HepG2 (cell line): Measurements from ENCODE around the gene IL1B. TPM values are rescaled to one million over a fixed set of nuclear protein-coding genes. Genes with fewer than 3 reads are reported as not detected.

ENCODE experiments used
- ATAC-seq: fragments of 200-7000 bp; cut with Tn5 transposase; 3 replicates; pipeline ENCODE4 v1.9.1; 2020; ENCODE audit warnings: mild to moderate bottlenecking, moderate library complexity
- BruUV-seq: library from RNA; stranded (reverse); fragments of 400-500 nt; replicated peaks from 2 replicates; lab custom pipeline; 2021; lab: Mats Ljungman, UMichigan
- CTCF ChIA-PET: fragments of 300-600 bp; formaldehyde crosslinking; extraction: SDS; loops from one replicate; lab custom pipeline; 2021; ENCODE audit warnings: low total read pairs, inconsistent platforms, low intra/inter-chr PET ratio; lab: Yijun Ruan, JAX
- POLR2A ChIA-PET: fragments of 350-600 bp; sonication (Branson Sonifier 250); formaldehyde crosslinking; loops from one replicate; lab custom pipeline; 2020; ENCODE audit warnings: antibody characterized with exemption, inconsistent platforms; lab: Yijun Ruan, JAX
- DNase-seq: peaks from one replicate; pipeline ENCODE4 v3.0.0-alpha.2; 2015; ENCODE audit warnings: low spot score
- FAIRE-seq: peaks from 3 replicates; lab custom pipeline; 2011; peaks lifted over from hg19 to GRCh38; lab: Jason Lieb, UNC
- H2AFZ ChIP-seq: one replicate; pipeline ENCODE4 v1.6.1; 2011; ENCODE audit warnings: low read length, inconsistent platforms
- H3K27ac ChIP-seq: fragments of 300-600 bp; 3 replicates; pipeline ENCODE4 v1.8.0; 2011; ENCODE audit warnings: mixed run types, mild to moderate bottlenecking, mixed read lengths, low read length, inconsistent platforms; ENCODE audit not compliant: insufficient read depth; ENCODE audit errors: extremely low read length
- H3K27me3 ChIP-seq, 2 experiments: fragments of 200-600 bp in 1 of 2; 2 replicates in 1 of 2; 3 replicates in 1 of 2; pipeline versions ENCODE4 v1.6.0 to v1.8.0; 2011; ENCODE audit warnings: low read length in 2 of 2, mild to moderate bottlenecking in 2 of 2, moderate library complexity in 2 of 2, inconsistent platforms in 1 of 2; ENCODE audit not compliant: insufficient read depth in 2 of 2, control insufficient read depth in 1 of 2
- H3K36me3 ChIP-seq, 2 experiments: fragments of 200-600 bp in 1 of 2; replicated peaks in 1 of 2; 2 replicates in 1 of 2; 3 replicates in 1 of 2; pipeline versions ENCODE4 v1.5.1 to v1.8.0; 2011; ENCODE audit warnings: low read length in 2 of 2, inconsistent platforms in 1 of 2; ENCODE audit not compliant: insufficient read depth in 2 of 2, control insufficient read depth in 1 of 2
- H3K4me1 ChIP-seq: 2 replicates; pipeline ENCODE4 v1.5.1; 2012; ENCODE audit warnings: low read length, inconsistent platforms; ENCODE audit not compliant: insufficient read depth
- H3K4me2 ChIP-seq: 2 replicates; pipeline ENCODE4 v1.6.0; 2011; ENCODE audit warnings: low read depth, low read length, inconsistent platforms
- H3K4me3 ChIP-seq, 3 experiments: fragments of 200-600 bp in 1 of 3; sonication (generic), shearing (Covaris generic) in 1 of 3; replicated peaks in 1 of 3; 2 replicates each; pipeline ENCODE4 v1.5.1; 2011 to 2016; ENCODE audit warnings: low read length in 3 of 3, inconsistent platforms in 2 of 3, low read depth in 2 of 3, mild to moderate bottlenecking in 2 of 3, control low read depth in 1 of 3, mixed read lengths in 1 of 3; ENCODE audit not compliant: insufficient read depth in 1 of 3
- H3K79me2 ChIP-seq: one replicate; pipeline ENCODE4 v1.6.1; 2011; ENCODE audit warnings: low read length, inconsistent platforms; ENCODE audit not compliant: insufficient read depth
- H3K9ac ChIP-seq: 2 replicates; pipeline ENCODE4 v1.6.0; 2011; ENCODE audit warnings: mild to moderate bottlenecking, low read depth, low read length, inconsistent platforms; ENCODE audit not compliant: insufficient read depth
- H3K9me3 ChIP-seq: 2 replicates; pipeline ENCODE4 v1.5.1; 2012; ENCODE audit warnings: mild to moderate bottlenecking, low read length
- H4K20me1 ChIP-seq: 2 replicates; pipeline ENCODE4 v1.6.0; 2011; ENCODE audit warnings: inconsistent platforms, mild to moderate bottlenecking, low read length, moderate library complexity; ENCODE audit not compliant: insufficient read depth
- IRF1 ChIP-seq: sonication (generic); formaldehyde crosslinking; IDR thresholded peaks from 2 replicates; pipeline ENCODE4 v1.4.0; 2020; ENCODE audit warnings: low read depth, mild to moderate bottlenecking, missing genetic modification reagents
- KDM2A ChIP-seq: sonication (generic); formaldehyde crosslinking; IDR thresholded peaks from 2 replicates; pipeline ENCODE4 v1.4.0; 2020; ENCODE audit warnings: low read depth, missing genetic modification reagents, borderline replicate concordance
- LCORL ChIP-seq, 2 experiments: fragments of 450-650 bp in 1 of 2; sonication (generic) in 1 of 2; formaldehyde crosslinking in 1 of 2; IDR thresholded peaks; 2 replicates each; pipeline versions ENCODE4 v1.5.0 to v1.6.1; 2017 to 2020; ENCODE audit warnings: antibody characterized with exemption in 1 of 2, missing genetic modification reagents in 1 of 2
- TCF12 ChIP-seq, 2 experiments: fragments of 450-650 bp in 1 of 2; sonication (generic) in 1 of 2; formaldehyde crosslinking in 1 of 2; IDR thresholded peaks; 2 replicates each; pipeline versions ENCODE4 v1.6.1 to v1.8.0; 2017 to 2022; ENCODE audit warnings: antibody characterized with exemption in 1 of 2, mild to moderate bottlenecking in 1 of 2, missing genetic modification reagents in 1 of 2, moderate library complexity in 1 of 2
- ZHX1 ChIP-seq: sonication (generic); formaldehyde crosslinking; IDR thresholded peaks from 2 replicates; pipeline ENCODE4 v1.8.1; 2022; ENCODE audit warnings: low read depth, mild to moderate bottlenecking, missing genetic modification reagents
- ZNF292 ChIP-seq: sonication (generic); formaldehyde crosslinking; IDR thresholded peaks from 2 replicates; pipeline ENCODE4 v1.8.1; 2022; ENCODE audit warnings: mild to moderate bottlenecking, low read depth, missing genetic modification reagents, borderline replicate concordance
- ZNF556 ChIP-seq: sonication (generic); formaldehyde crosslinking; IDR thresholded peaks from 2 replicates; pipeline ENCODE4 v1.4.0; 2020; ENCODE audit warnings: mild to moderate bottlenecking, missing genetic modification reagents, borderline replicate concordance
- WGBS: methylation state at CpG from one replicate; pipeline ENCODE4 v1.1.6; 2017; ENCODE audit warnings: low lambda C conversion rate; 5-methylcytosine and 5-hydroxymethylcytosine counted together
- in situ Hi-C: cut with HindIII; loops from 2 replicates; pipeline ENCODE4 v1.10.0; 2017; ENCODE audit warnings: low pct_unique_long_range_greater_than_20kb; ENCODE audit not compliant: extremely low pct_ligation_motif_present
- intact Hi-C: fragments of 100-400 bp; cut with micrococcal nuclease; formaldehyde crosslinking; loops from one replicate; pipeline ENCODE4 v1.10.0; 2022; ENCODE audit not compliant: unreplicated experiment
- polyA plus RNA-seq, 8 experiments: library from polyadenylated mRNA; depleted of rRNA in 3 of 8; stranded (reverse) in 7 of 8; unstranded in 1 of 8; fragments of >200 nt; fragmentation: Illumina TruSeq in 4 of 8; extraction: Trizol in 4 of 8; gene quantifications; 2 replicates each; pipeline versions ENCODE4 v1.2.1 to v1.2.3, GENCODE V29; 2011 to 2016; ENCODE audit warnings: low read depth in 4 of 8, missing spikeins in 1 of 8, mixed read lengths in 1 of 8; ENCODE audit not compliant: insufficient read depth in 1 of 8
- total RNA-seq, 5 experiments: library from RNA; depleted of rRNA; stranded (reverse); fragments of >200 nt; fragmentation: Illumina TruSeq; extraction: Trizol; gene quantifications; 2 replicates each; pipeline ENCODE4 v1.2.3, GENCODE V29; 2016; ENCODE audit warnings: low read depth in 1 of 5

The IL1B gene
- total and polyA plus RNA-seq, 2 of the 13 experiments (the other 11 are each of a cell fraction or from before 2014, with no cell fraction given): 0.18 TPM; not detected in 1

- H3K4me3 ChIP-seq: no peak overlapping the region
- WGBS: 43% methylated on average over 4 of the region's 4 CpGs
- no peak overlapping the region for H3K27ac ChIP-seq
- no peak for FAIRE-seq
- no peak for ATAC-seq
- no peaks in the 10 kb centered on the region for H3K9me3 ChIP-seq
- no peak for DNase-seq
- H3K27me3 ChIP-seq: peaks cover 0 to 12% of the 10 kb centered on the region in 2 experiments; a peak in 1 of 5 replicates
- H3K4me2 ChIP-seq: no peak overlapping the region
- H4K20me1 ChIP-seq: no peaks in the 10 kb centered on the region
- no TSS peak for BruUV-seq
- ChIA-PET CTCF (no interaction called here), POLR2A (no interaction called here)
- no peak overlapping the region for H3K9ac ChIP-seq
- peaks cover 28% of the 10 kb centered on the region for H3K4me1 ChIP-seq
- no peaks in the 10 kb centered on the region for H3K36me3 ChIP-seq
- no peak for TF ChIP-seq TCF12 (IDR thresholded peaks at IDR 0.05)
- TF ChIP-seq TCF12 (CRISPR knock-in tag; IDR thresholded peaks at IDR 0.05): no peak
- TF ChIP-seq ZNF292 (CRISPR knock-in tag): no peak
- no peak for TF ChIP-seq LCORL (IDR thresholded peaks at IDR 0.05)
- no peak for TF ChIP-seq LCORL (CRISPR knock-in tag; IDR thresholded peaks at IDR 0.05)
- TF ChIP-seq ZNF556 (CRISPR knock-in tag): no peak
- no peak for TF ChIP-seq IRF1 (CRISPR knock-in tag)
- no peak for TF ChIP-seq ZHX1 (CRISPR knock-in tag)
- no peak for TF ChIP-seq KDM2A (CRISPR knock-in tag)
- in situ Hi-C loops (loop anchor here (5.0 kb wide), 1 partner anchor 125 kb away; no protein-coding TSS in a partner anchor), intact Hi-C loops (no loop called here)
- no peak overlapping the region for H2AFZ ChIP-seq
- no peaks in the 10 kb centered on the region for H3K79me2 ChIP-seq
Measured at GRCh38 chr2:112876971-112877361, 40.4 kb upstream of the IL1B start.
